NCI-H82 treated with DMSO at 0.1 percent for 48 hours (cell line): ENCODE data around the gene CHMP1A.
"Not testable (repeated sequence)": the region's sequence is repeated elsewhere in the genome, so short reads cannot be mapped to it uniquely, and the experiment has no call there.

Experiments used
- DNase-seq: peaks from one replicate; lab custom pipeline; 2025; ENCODE audit not compliant: unreplicated experiment; lab: John Stamatoyannopoulos, UW

CHMP1A gene

DNA sequence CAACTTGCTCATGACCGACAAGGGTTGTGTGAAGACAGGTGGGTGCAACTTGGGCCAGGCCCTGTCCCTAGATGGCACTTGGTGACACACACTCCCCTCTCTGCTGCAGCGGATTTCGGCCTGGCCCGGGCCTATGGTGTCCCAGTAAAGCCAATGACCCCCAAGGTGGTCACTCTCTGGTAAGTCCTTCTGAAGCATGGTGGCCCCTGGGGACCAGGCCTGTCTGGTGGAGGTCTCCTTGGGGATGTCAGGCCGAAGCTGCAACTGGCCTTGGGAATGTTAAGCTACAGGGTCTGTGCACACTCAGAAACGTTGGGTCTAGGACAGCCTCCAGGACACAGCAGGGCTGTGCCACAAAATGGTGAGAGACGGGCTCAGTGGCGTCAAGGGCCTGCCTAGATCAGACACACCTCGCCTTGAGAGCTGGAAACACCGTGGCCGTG lies 35.8 kb upstream of the CHMP1A start:
- no peak for DNase-seq

DNA sequence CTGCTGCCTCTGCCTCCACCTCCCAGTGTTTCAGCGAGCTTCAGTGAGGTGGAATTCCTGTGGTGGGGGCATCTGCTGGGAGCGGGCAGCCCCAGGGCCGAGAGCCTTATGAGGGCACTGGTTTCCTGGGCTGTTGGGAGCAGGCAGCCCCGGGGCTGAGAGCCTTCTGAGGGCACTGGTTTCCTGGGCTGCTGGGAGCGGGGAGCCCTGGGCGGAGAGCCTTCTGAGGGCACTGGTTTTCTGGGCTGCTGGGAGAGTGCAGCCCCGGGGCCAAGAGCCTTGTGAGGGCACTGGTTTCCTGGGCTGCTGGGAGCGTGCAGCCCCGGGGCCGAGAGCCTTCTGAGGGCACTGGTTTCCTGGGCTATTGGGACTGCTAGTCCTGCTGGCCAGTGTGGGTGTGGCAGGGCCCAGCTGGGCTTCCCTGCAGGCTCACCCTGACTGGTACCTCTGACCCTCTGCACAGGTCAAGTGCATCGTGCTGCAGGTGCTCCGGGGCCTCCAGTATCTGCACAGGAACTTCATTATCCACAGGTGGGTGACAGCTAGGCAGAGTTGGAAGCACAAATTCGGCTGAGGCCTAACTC lies 34.6 kb upstream of the CHMP1A start:
- DNase-seq, result no peak

DNA sequence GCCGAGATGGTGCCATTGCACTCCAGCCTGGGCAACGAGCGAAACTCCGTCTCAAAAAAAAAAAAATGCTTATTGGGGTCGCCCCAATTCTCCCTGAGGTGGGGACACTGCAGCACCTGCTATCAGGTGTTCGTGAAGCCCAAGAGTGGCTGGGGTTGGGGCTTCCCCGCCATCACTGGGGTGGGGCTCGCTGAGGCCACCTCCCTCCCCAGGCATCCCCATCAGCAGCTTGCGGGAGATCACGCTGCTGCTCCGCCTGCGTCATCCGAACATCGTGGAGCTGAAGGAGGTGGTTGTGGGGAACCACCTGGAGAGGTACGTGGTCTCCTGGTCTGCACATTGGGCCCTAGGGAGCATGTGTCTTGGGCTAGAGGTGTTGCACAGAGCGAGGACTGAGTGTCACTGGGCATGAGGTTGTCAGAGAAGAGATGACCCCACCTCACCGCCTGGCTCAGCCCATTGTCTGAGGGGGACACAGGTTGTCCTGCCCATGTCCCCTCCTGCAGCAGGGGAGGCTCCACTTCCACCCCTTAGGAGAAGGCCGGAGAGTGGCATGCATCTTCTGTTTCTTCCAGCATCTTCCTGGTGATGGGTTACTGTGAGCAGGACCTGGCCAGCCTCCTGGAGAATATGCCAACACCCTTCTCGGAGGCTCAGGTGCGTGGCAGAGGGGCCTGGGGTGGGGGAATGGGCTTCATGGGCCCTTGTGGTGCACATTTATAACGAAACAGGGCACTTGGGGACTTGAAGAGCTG lies 33.9 kb upstream of the CHMP1A start:
- DNase-seq, result no peak

DNA sequence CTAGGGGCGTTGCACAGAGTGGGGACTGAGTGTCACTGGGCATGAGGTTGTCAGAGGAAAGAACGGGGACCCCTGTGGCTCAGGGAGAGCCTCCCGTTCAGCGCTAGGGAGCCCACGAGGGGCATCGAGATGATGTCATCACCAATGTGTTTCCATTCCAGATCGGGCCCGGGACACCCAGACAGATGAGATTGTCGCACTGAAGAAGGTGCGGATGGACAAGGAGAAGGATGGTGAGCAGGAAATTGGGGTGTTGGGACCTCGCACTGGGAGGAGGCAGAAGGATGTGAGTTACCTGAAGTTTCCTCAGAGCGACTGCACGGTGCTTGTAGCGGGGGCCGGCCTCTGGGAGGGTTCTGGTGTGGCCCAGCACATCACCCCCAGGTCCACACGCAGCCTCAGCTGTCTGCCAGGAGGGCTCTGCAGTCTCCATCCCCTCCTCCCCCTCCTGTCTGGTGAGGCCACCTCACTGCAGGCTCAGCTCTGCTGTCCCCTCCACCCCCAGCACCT lies 32.9 kb upstream of the CHMP1A start:
- DNase-seq, result no peak

DNA sequence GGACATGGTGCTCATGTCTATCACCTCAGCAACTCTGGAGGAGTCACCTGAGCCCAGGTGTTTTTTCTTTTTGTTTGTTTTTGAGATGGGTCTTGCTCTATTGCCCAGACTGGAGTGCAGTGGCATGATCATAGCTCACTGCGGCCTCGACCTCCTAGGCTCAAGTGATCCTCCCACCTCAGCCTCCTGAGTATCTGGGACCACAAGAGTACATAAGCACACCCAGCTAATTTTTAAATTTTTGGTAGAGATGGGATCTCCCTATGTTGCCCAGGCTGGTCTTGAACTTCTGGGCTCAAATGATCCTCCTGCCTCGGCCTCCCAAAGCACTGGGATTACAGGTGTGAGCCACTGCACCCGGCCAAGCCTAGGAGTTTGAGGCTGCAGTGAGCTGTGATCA lies 32.1 kb upstream of the CHMP1A start:
- DNase-seq, result not testable (repeated sequence)

DNA sequence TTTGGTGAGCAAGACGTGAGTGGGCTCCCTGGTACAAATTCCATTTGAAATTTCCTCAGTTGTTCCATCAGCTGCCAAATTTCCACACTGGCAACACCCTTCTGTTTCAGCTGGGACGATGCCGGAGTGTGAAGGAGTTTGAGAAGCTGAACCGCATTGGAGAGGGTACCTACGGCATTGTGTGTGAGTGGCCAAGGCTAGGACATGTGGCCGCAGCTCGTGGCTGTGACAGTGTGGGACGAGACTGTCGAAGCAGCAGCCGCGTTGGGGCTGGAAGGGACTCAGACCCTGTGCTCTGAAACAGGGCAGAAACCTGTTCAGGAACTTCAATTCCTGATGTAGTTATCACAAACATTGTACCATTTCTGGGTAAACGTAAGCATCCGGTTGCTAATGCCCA lies 31.6 kb upstream of the CHMP1A start:
- DNase-seq, result no peak

DNA sequence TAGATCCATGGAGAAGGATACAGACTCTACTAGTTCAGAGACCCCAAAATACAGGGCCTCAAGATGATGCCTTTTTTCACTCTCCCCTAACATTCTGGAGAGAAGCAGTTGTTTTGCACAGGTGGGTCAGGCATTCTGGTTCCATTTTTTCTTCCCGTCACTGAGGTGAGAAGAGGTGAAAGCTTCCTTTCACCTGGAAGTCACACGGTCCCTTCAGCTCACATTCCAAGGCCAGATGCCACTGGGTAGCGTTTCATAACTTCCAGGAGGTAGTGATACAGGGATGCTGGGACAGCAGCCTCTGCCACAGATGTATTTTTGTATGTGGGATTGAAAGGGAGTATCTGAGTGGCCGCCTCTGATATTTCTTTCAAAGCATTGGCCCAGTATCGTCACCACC lies 30.9 kb upstream of the CHMP1A start:
- no peak for DNase-seq

DNA sequence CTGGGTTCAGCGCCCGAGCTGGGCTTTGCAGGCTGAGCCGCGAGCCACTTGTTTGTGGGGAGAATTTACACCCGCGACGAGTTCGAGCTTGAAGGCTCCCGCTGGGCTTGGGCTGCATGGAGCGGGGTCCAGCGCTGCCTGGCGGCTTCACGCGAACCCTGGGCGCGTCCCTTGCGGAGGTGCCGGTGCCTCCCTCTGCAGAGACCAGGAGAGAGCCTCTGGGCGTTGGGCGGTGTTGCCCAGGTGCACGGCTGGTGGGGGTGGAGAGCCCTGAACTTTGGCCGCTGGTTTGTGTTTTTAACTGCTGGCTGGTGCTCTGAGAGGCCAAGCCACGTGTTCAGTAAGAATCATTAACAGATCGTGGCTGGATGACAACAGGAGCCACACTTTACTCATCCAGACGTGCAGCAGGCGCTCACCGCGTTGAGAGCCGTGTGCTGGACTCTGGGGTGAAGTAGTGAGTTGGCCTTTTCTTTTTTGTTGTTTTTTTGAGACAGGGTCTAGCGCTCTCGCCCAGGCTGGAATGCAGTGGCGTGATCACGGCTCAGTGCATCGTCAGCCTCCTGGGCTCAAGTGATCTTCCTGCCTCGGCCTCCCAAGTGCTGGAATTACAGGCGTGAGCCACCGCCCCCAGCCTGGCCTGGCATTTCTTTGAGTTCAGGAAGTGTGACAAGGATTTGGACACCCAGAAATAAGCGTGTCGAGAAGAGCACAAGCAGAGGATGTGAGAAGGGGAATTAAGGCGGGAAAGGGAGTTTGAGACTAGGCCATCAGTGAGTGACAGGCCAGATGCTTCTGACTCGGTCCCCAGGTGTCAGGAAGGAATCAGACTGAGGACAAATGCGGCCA lies 29.8 kb upstream of the CHMP1A start:
- no peak for DNase-seq

DNA sequence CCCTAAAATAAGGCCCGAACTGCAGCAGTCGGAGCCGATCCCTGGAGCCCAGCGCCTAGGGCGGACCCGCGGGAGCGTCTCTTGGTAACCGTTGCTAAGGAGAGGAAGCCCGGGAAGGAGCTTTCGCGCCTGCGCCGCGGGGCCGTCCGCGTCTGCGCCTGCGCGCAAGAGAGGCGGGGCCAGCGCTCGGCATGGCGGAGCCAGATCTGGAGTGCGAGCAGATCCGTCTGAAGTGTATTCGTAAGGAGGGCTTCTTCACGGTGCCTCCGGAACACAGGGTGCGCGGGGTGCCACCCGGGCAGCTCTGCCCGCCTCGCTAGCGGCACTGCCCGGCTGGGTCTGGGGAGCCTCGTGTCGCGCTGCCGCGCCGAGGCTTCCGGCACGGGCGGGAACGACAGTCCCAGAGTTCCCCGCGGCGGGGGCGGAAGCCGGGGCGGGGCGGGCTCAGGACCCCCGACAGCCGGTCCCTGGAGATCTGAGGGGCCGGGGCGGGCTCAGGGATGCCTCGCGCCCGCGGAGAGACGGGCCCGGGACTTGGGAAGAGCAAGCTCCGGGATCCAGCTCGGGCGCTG lies 29.1 kb upstream of the CHMP1A start, which contains the start of gene CDK10:
TSS of gene CDK10 (plus strand) at position 170 of the 572 bp plus-strand sequence. CDS start at position 192, 22 bp downstream.
- peak; percentile 64 for DNase-seq

DNA sequence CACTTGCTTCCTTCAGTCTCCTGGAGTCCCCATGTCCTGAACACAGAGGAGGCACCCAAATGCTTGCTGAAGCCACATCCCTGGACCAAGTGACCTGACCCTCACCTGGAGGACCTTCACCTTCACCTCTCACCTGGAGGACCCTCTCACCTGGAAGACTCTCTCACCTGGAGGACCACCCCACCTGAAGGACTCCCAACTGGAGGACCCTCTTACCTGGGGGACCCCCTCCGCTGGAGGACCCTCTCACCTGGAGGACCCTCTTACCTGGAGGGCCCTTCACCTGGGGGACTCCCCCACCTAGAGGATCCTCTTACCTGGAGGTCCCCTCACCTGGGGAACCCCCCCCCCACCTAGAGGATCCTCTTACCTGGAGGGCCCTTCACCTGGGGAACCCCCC lies 28.4 kb upstream of the CHMP1A start:
- DNase-seq, result no peak

DNA sequence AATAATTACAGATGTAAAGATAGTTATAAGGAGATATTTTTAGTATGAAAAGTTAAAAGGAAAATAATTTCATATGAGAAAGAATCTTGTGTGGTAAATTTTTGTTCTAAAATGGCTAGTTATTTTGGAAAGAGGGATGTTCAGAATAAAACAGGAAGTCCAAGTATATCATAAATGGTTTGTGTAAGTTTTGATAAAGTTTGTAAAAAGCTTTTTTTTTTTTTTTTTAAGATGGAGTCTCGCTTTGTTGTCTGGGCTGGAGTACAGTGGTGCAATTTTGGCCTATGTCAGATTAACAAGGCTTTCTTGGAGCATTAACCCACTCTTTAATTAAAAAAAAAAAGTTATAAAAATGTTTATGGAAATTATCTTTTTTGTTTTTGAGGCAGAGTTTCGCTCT lies 20.8 kb upstream of the CHMP1A start:
- DNase-seq, result no peak

DNA sequence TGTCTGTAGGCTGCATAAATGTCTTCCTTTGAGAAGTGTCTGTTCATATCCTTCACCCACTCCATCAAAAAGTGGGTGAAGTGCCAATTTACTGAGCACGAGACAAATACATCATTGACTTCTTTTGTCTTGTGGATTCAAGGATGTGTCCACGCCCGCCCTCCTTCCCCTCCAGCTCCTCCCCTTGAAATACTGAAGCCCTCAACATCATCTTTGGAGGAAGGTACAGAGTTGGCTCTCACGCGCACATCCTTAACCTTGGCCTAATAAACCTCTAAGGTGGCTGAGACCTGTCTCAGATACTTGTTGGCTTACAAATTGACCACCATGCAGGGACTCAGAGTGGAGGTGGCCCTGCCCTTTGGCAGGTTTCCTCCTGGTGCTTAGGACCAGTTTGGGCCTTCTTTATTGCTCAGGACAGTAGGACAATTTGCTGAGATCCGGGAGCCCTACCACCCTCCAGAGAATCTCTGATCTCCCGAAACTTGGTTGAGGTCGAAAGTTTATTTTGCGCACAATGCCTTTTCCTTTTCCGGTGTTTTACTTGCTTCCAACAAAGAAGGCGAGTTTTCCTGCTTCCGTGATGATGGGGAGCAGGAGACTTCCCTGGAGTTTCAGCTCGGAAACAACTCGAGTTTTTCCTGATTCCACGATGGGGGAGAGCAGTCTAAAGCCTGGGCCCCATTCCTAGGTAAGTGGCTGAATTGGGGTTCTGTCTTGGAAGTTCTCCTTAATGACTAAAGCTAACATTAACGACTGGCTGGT lies 14.9 kb upstream of the CHMP1A start:
- no peak for DNase-seq

DNA sequence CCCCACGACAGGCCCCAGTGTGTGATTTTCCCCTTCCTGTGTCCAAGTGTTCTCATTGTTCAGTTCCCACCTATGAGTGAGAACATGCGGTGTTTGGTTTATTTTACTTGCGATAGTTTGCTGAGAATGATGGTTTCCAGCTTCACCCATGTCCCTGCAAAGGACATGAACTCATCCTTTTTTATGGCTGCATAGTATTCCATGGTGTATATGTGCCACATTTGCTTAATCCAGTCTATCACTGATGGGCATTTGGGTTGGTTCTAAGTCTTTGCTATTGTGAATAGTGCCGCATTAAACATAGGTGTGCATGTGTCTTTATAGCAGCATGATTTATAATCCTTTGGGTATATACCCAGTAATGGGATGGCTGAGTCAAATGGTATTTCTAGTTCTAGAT lies 14.1 kb upstream of the CHMP1A start:
- DNase-seq, result not testable (repeated sequence)

DNA sequence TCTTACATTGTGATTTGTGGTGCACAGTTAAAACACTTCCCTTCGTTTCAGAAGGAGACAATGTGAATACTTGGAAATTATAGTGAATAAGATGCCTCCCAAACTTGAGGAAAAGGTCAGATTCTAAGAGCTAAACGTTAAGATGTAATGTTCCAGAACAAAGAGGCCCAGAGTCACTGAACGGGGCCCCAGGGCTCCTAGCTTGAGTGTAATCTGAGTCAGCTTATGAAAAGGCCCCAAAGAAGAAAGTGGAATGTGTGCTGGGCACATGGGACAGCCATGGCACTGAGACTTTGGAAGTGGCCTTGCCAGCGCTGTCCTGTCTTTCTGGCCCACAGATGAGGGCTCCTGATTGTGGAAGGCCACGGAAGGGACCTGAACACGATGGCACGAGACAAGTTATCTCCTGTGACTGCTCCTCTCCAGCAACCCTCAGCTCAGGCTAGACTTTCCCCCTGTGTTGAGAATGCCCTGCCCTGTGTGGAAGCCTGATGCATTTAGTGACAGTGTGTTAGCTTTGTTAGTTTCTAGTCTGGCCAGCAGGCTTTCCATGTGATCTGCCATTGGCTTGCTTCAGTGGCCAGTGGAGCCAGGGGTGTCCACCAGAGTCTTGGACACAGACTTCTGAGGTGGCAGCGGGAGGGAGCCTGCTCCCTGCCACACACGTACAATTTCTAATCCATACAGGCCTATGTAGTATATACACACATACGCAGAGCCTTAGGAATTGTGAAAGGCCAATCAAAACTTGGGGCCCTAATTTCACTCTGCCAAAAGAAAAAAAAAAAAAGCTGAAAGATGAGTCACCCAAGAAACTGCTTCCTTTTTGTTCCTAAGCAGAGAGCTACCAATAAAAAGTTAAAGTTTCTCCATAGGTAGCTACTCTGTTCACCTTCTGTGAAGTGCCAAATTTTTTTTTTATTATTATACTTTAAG lies 13.3 kb upstream of the CHMP1A start:
- no peak for DNase-seq

DNA sequence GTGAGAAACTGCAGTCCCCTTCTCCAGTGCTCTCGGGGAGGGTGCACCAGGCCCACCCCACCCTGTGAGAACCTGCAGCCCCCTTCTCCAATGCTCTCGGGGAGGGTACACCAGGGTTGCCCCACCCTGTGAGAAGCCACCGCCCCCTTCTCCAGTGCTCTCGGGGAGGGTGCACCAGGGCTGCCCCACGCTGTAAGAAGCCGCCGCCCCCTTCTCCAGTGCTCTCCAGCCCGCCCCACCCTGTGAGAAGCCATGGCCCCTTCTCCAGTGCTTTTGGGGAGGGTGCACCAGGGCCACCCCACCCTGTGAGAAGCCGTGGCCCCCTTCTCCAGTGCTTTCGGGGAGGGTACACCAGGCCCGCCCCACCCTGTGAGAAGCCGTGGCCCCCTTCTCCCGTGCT lies 12.2 kb upstream of the CHMP1A start:
- DNase-seq, result no peak

DNA sequence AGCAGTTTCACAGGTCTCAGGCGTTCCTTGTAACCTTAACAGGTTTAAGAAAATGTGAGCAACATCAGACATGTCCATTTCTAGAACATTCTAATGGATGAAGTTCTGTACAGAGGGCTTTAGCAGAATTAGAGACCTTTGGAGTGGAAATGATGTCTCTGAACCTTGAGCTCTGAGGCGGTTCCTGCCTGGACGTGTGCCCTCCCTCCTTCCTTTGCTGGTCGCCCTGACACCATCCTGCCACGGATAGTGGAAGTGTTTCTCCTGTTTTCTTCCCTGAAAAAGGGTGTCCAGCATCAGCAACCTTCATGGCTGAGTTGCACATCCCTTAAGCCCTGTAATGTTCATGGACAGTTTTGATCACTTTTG lies 11.3 kb upstream of the CHMP1A start:
- DNase-seq, result no peak

DNA sequence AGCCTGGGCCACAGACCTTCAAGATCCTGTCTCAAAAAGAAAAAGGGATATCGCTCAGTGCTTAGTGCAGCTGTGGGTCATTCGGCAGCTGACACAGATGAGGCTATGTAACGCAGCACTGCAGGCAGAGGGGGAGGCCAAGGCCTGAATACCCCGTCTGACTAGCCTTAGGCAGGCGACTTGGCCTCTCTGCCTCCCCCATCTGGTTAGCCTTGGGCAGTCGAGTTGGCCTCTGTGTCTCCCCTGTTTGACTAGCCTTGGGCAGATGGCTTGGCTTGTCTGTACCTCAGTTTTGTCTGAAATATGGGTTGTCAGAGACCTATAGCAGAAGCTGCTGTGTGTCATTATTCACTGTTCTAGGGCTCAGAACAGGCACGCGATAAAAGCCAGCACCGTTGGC lies 10.1 kb upstream of the CHMP1A start:
- DNase-seq, result no peak

DNA sequence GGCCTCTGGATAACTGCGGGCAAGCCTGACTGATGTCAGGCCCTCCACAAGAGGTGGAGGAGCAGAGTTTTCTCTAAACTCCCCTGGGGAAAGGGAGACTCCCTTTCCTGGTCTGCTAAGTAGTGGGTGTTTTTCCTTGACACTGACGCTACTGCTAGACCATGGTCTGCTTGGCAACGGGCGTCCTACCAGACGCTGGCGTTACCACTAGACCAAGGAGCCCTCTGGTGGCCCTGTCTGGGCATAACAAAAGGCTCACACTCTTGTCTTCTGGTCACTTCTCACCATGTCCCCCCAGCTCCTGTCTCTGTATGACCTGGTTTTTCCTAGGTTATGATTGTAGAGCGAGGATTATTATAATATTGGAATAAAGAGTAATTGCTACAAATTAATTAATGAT lies 9.5 kb upstream of the CHMP1A start:
- not testable (repeated sequence) for DNase-seq

DNA sequence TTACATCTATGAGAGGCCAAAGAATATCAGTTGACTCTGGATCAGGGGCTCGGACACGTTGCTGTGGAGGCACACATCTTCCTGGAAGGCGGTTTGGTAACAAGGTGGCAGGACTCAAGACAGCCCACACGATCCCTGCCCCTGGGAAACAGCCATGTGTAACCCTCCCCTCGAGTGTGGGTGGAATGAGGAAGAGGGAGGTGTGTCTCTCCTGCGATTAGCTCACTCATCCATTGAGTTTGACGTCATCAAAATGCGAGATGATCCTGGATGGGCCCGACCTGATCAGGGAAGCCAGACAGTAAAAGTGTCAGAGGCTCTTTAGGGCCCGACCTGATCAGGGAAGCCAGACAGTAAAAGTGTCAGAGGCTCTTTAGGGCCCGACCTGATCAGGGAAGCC lies 6.7 kb upstream of the CHMP1A start:
- not testable (repeated sequence) for DNase-seq

DNA sequence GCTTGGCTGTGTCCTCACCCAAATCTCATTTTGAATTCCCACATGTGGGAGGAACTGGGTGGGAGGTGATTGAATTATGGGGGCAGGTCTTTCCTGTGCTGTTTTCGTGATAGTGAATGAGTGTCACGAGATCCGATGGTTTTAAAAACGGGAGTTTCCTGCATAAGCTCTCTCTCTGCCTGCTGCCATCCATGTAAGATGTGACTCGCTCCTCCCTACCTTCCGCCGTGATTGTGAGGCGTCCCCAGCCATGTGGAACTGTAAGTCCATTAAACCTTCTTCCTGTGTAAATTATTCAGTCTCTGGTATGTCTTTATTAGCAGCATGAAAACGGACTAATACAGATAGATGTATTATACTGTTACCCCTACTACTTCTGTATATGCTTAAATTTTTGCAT lies 3.7 kb upstream of the CHMP1A start:
- DNase-seq, result no peak
